COLO829 (cell line): Measurements from ENCODE around the gene TRIM49D2.
"Not testable (repeated sequence)": the region's sequence is repeated elsewhere in the genome, so short reads cannot be mapped to it uniquely, and the experiment has no call there.

Experiments
- DNase-seq: peaks from one replicate; pipeline ENCODE4 v3.0.0; 2012; ENCODE audit warnings: low spot score

TRIM49D2 gene, protein sequence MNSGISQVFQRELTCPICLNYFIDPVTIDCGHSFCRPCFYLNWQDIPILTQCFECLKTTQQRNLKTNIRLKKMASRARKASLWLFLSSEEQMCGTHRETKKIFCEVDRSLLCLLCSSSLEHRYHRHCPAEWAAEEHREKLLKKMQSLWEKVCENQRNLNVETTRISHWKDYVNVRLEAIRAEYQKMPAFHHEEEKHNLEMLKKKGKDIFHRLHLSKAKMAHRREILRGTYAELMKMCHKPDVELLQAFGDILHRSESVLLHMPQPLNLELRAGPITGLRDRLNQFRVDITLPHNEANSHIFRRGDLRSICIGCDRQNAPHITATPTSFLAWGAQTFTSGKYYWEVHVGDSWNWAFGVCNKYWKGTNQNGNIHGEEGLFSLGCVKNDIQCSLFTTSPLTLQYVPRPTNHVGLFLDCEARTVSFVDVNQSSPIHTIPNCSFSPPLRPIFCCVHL

GRCh38 chr11:89923764-89924163 lies at the start of gene TRIM49D2:
Gene TRIM49D2 (plus strand): TSS chr11:89924064. CDS start chr11:89926762, 2,698 bp downstream.
- not testable (repeated sequence) for DNase-seq

DNA sequence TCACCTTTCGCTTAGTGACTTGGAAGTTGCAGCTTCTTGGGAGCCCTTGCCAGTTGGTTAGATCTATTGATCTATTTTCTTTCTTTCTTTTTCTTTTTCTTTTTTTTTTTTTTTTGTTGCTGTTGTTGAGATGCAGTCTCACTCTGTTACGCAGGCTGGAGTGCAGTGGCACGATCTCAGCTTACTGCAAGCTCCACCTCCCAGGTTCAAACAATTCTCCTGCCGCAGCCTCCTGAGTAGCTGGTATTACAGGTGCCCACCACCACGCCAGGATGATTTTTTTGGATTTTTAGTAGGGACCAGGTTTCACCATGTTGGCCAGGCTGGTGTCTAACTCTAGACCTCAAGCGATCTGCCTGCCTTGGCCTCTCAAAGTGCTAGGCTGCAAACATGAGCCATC lies 46.4 kb upstream of the TRIM49D2 start:
- DNase-seq, result not testable (repeated sequence)

DNA sequence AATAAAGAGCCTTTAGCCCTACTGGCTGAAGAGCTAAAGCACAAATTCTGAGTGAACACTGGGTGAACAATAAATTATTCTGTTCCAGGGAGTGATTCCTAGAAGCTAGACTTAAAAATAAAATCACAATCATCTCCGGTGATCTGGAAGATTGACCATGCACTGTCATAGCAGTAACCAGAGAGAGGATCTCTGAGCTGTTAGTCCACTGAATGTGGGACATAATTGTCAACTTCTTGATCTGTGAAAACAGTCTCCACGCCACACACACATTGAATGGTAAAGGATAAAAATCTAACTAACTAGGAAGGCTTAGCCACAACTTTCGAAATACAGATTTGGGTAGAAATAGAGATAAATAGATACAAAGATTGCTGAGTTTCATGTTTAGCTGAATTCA lies 30.6 kb upstream of the TRIM49D2 start:
- DNase-seq, result not testable (repeated sequence)

- not testable (repeated sequence) for DNase-seq
Measured at GRCh38 chr11:89900809-89901208, 23.1 kb upstream of the TRIM49D2 start.

- no peak for DNase-seq
Measured at GRCh38 chr11:89922195-89922660, 1.6 kb upstream of the TRIM49D2 start, which contains the start of gene TRIM49D1. Gene TRIM49D1 (minus strand): TSS chr11:89922245. CDS start chr11:89917710, 4,535 bp downstream.

DNA sequence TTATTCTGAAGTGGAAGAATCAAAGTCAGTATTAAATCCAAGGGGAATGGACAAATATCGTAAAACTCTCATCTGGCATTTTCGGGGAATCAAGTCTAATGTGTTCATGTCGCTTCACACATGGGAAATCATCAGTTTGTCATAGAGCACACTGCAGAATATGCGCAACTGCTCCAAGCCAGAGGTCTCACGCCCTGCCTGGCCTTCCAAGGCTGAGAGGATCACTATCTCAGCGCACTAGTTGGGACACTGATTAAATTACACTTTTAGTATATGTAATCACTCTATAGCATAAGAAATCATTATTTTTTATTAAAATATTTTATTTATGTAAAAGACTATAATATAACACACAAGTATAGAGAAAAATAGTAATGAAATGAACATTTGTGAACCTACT lies 37.0 kb downstream of the TRIM49D2 start:
- DNase-seq, result not testable (repeated sequence)

GRCh38 chr11:89965737-89966136 lies 41.9 kb downstream of the TRIM49D2 start, which contains the start of gene TRIM64:
Gene TRIM64 (plus strand): TSS chr11:89966037. CDS start chr11:89968504, 2,467 bp downstream.
- DNase-seq, result not testable (repeated sequence)
